WTC11 (cell line): ENCODE measurements around the gene STXBP6.

Source experiments
- CTCF ChIP-seq: fragments of 200-600 bp; IDR thresholded peaks from 2 replicates; pipeline ENCODE4 v1.8.0; 2022; ENCODE audit warnings: antibody characterized with exemption
- ELF4 ChIP-seq: sonication (generic); formaldehyde crosslinking; IDR thresholded peaks from 2 replicates; pipeline ENCODE4 v1.8.1; 2022; ENCODE audit warnings: low read depth, mild to moderate bottlenecking, moderate library complexity, missing genetic modification reagents
- NR1H2 ChIP-seq: sonication (generic); formaldehyde crosslinking; IDR thresholded peaks from 2 replicates; pipeline ENCODE4 v1.9.0; 2021; ENCODE audit warnings: mild to moderate bottlenecking, moderate library complexity, missing genetic modification reagents
- NR3C1 ChIP-seq: sonication (generic); formaldehyde crosslinking; conservative IDR thresholded peaks from 2 replicates; pipeline ENCODE4 v1.8.1; 2023; ENCODE audit warnings: low read depth, mild to moderate bottlenecking, missing genetic modification reagents
- USF2 ChIP-seq: sonication (generic); formaldehyde crosslinking; IDR thresholded peaks from 2 replicates; pipeline ENCODE4 v1.8.1; 2023; ENCODE audit warnings: mild to moderate bottlenecking, missing genetic modification reagents, moderate library complexity

- TF ChIP-seq ELF4 (CRISPR knock-in tag) (no peak), CTCF (no peak), USF2 (no peak), NR3C1 (CRISPR knock-in tag) (no peak), NR1H2 (CRISPR knock-in tag) (no peak)
Observed at GRCh38 chr14:24858684-24859083, 191.3 kb downstream of the STXBP6 start.
